Measurements from ENCODE around the gene ASIC2.

Gene ASIC2

DNA sequence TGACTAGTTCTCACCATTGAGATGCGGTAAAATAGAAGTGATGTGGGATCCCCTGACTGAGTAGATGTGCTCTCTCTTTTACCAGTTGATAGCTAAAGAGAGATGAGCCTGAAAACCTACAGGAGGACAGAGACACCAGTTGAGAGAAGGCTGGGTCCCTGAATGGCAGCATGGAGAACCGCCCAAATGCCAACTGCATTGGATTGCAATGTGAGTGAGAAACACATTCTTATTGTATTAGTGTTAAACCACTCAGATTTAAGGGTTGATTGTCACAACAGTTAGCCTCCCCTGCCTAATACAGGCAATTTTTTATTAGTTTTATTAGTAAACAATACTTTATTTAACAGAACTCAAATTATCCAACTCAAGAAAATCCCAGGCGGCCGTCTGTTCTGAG lies 240.2 kb downstream of the ASIC2 start:
- no peaks in the 10 kb centered on the region for H3K79me2 ChIP-seq (ENCODE audit: control insufficient read depth, low read length)
- TF ChIP-seq, protein P1, sequence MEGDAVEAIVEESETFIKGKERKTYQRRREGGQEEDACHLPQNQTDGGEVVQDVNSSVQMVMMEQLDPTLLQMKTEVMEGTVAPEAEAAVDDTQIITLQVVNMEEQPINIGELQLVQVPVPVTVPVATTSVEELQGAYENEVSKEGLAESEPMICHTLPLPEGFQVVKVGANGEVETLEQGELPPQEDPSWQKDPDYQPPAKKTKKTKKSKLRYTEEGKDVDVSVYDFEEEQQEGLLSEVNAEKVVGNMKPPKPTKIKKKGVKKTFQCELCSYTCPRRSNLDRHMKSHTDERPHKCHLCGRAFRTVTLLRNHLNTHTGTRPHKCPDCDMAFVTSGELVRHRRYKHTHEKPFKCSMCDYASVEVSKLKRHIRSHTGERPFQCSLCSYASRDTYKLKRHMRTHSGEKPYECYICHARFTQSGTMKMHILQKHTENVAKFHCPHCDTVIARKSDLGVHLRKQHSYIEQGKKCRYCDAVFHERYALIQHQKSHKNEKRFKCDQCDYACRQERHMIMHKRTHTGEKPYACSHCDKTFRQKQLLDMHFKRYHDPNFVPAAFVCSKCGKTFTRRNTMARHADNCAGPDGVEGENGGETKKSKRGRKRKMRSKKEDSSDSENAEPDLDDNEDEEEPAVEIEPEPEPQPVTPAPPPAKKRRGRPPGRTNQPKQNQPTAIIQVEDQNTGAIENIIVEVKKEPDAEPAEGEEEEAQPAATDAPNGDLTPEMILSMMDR (IDR thresholded peaks at IDR 0.05; ENCODE audit: low read depth, low read length, poor library complexity, severe bottlenecking) = no peak
- TF ChIP-seq EZH2phosphoT487 (IDR thresholded peaks at IDR 0.05; ENCODE audit: borderline replicate concordance, low read length) = no peak
- H3K4me3 ChIP-seq (ENCODE audit: low read length) = no peak overlapping the region
- no peaks in the 10 kb centered on the region for H3K9me3 ChIP-seq (ENCODE audit: control insufficient read depth, insufficient read depth, low read length)
- H3K4me2 ChIP-seq (ENCODE audit: low read length) = no peak overlapping the region
- H3K9me2 ChIP-seq (replicated peaks; ENCODE audit: control insufficient read depth, low read length) = no peaks in the 10 kb centered on the region
- no peak overlapping the region for H3K27ac ChIP-seq (ENCODE audit: low read depth, low read length)
- H3F3A ChIP-seq (ENCODE audit: control insufficient read depth, insufficient read depth) = no peaks in the 10 kb centered on the region
- H3K27me3 ChIP-seq (ENCODE audit: control insufficient read depth, low read length) = no peaks in the 10 kb centered on the region
- H3K4me1 ChIP-seq (ENCODE audit: control insufficient read depth, low read length) = no peaks in the 10 kb centered on the region
- H3K36me3 ChIP-seq (ENCODE audit: control insufficient read depth, low read length) = no peaks in the 10 kb centered on the region
- H4K20me1 ChIP-seq (ENCODE audit: control insufficient read depth, insufficient read depth, low read depth, low read length) = no peaks in the 10 kb centered on the region

DNA sequence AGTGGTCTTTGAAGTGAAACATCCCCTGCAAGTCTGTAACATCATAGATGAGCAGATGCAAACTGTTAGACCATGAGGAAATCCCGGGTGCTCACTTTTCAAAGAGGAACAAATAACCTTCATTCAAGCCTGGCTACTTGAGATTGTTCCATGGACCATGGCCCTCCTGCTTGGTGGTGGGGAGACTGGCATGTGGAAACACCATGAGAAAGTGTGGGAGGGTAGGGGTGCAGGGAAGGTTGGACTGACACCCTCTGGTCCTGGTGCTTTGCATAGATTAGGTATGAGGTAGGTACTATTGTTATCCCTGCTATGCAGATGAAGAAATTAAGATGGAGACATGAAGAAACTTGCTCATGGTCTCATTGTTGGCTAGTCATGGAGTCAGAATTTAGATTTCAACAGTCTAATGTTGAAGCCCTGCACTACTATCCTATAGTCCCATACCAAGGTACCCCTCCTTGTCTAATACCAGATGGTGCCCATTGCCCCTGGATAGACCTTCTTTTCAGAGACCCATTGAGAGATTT lies 242.4 kb downstream of the ASIC2 start:
- H3K27me3 ChIP-seq (ENCODE audit: control insufficient read depth, low read length) = no peaks in the 10 kb centered on the region
- no peaks in the 10 kb centered on the region for H3K36me3 ChIP-seq (ENCODE audit: control insufficient read depth, low read length)
- no peak for TF ChIP-seq EZH2phosphoT487 (IDR thresholded peaks at IDR 0.05; ENCODE audit: borderline replicate concordance, low read length)
- TF ChIP-seq, protein P1 (IDR thresholded peaks at IDR 0.05; ENCODE audit: low read depth, low read length, poor library complexity, severe bottlenecking) = no peak
- H3F3A ChIP-seq (ENCODE audit: control insufficient read depth, insufficient read depth) = no peaks in the 10 kb centered on the region
- no peaks in the 10 kb centered on the region for H3K79me2 ChIP-seq (ENCODE audit: control insufficient read depth, low read length)
- H3K9me3 ChIP-seq (ENCODE audit: control insufficient read depth, insufficient read depth, low read length) = no peaks in the 10 kb centered on the region
- no peak overlapping the region for H3K4me2 ChIP-seq (ENCODE audit: low read length)
- no peaks in the 10 kb centered on the region for H3K9me2 ChIP-seq (replicated peaks; ENCODE audit: control insufficient read depth, low read length)
- no peaks in the 10 kb centered on the region for H4K20me1 ChIP-seq (ENCODE audit: control insufficient read depth, insufficient read depth, low read depth, low read length)
- H3K4me3 ChIP-seq (ENCODE audit: low read length) = no peak overlapping the region
- no peaks in the 10 kb centered on the region for H3K4me1 ChIP-seq (ENCODE audit: control insufficient read depth, low read length)
- no peak overlapping the region for H3K27ac ChIP-seq (ENCODE audit: low read depth, low read length)

DNA sequence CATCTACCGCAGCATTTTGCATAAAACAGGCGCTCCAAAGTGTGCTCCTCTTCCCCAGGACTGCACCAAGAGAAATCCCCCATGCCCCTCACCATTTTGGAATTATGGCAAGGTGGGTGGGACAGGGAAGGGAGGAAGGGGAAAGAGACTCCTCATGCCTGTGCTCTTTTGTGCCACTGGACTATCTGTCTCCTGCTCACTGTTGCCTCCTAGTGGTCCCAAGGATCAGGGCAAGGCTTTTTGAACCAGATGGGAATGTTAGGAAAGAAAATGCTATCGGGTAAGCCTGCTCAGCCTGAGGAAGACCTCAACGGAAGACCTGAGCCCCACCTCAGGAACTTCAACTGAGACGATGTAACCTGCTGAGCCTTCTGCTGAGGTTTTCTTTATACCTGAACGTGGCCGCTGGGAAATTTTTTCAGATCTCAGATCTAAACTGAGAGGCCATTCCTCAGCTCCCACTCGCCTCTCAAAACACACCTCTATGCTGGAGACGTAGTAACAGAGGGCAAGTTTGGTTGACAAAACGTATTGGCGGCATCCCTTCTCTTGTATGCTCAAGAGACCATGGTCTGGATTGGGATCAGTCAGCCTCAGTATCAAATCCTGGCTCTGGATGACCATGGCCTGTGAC lies 243.2 kb downstream of the ASIC2 start:
- Histone ChIP-seq H3K4me3 (ENCODE audit: low read length) (no peak overlapping the region), H3K4me1 (ENCODE audit: control insufficient read depth, low read length) (no peaks in the 10 kb centered on the region), H4K20me1 (ENCODE audit: control insufficient read depth, insufficient read depth, low read depth, low read length) (no peaks in the 10 kb centered on the region), H3K27ac (ENCODE audit: low read depth, low read length) (no peak overlapping the region), H3K79me2 (ENCODE audit: control insufficient read depth, low read length) (no peaks in the 10 kb centered on the region), H3F3A (ENCODE audit: control insufficient read depth, insufficient read depth) (no peaks in the 10 kb centered on the region), H3K27me3 (ENCODE audit: control insufficient read depth, low read length) (no peaks in the 10 kb centered on the region), H3K4me2 (ENCODE audit: low read length) (no peak overlapping the region), H3K9me2 (replicated peaks; ENCODE audit: control insufficient read depth, low read length) (no peaks in the 10 kb centered on the region), H3K36me3 (ENCODE audit: control insufficient read depth, low read length) (no peaks in the 10 kb centered on the region), H3K9me3 (ENCODE audit: control insufficient read depth, insufficient read depth, low read length) (no peaks in the 10 kb centered on the region)
- TF ChIP-seq, protein P1 (IDR thresholded peaks at IDR 0.05; ENCODE audit: low read depth, low read length, poor library complexity, severe bottlenecking) = peak; percentile 94
- TF ChIP-seq EZH2phosphoT487 (IDR thresholded peaks at IDR 0.05; ENCODE audit: borderline replicate concordance, low read length) = no peak
